Measurements from ENCODE around the gene LRRC43.

DNA sequence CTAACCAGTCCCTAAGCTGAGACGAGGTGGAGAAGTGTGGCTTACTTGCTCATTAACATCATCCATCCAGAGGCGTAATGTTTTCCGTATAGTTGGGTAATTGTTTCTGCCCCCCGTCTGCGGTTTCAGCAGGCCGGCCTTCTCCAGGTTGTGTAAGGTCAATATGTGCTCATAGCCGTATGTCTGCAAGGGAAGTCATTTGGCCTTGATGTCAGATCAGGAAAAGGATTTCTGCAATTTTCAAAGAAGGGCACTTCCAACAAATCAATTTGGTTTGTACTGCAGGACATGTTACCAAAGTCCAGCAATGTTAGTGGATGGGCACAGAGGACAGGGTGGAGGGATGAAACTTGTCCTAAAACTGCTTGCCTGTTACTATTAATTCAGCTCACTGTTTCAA, 52.8 kb downstream of the LRRC43 start:
- TF ChIP-seq, protein P1, sequence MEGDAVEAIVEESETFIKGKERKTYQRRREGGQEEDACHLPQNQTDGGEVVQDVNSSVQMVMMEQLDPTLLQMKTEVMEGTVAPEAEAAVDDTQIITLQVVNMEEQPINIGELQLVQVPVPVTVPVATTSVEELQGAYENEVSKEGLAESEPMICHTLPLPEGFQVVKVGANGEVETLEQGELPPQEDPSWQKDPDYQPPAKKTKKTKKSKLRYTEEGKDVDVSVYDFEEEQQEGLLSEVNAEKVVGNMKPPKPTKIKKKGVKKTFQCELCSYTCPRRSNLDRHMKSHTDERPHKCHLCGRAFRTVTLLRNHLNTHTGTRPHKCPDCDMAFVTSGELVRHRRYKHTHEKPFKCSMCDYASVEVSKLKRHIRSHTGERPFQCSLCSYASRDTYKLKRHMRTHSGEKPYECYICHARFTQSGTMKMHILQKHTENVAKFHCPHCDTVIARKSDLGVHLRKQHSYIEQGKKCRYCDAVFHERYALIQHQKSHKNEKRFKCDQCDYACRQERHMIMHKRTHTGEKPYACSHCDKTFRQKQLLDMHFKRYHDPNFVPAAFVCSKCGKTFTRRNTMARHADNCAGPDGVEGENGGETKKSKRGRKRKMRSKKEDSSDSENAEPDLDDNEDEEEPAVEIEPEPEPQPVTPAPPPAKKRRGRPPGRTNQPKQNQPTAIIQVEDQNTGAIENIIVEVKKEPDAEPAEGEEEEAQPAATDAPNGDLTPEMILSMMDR (IDR thresholded peaks at IDR 0.05): no peak
- TF ChIP-seq EZH2phosphoT487 (IDR thresholded peaks at IDR 0.05) (no peak), EZH2 (IDR thresholded peaks at IDR 0.05) (no peak)

Data from neural progenitor cell (in vitro differentiated cells).